K562 (cell line): ENCODE measurements around the gene CLDN5. TPM values are rescaled to one million over a fixed set of nuclear protein-coding genes. Genes with fewer than 3 reads are reported as not detected.

ENCODE experiments used
- CUX1 ChIP-seq: fragments of 200-800 bp; sonication (Bioruptor generic); IDR thresholded peaks from 2 replicates; pipeline ENCODE4 v1.6.1; 2016; ENCODE audit warnings: missing genetic modification characterization, missing compliant biosample characterization
- ILK ChIP-seq: fragments of 450-650 bp; IDR thresholded peaks from 2 replicates; pipeline ENCODE4 v1.6.1; 2016; ENCODE audit warnings: missing genetic modification characterization, low read depth, mild to moderate bottlenecking, missing compliant biosample characterization, moderate library complexity, borderline replicate concordance
- LCOR ChIP-seq: sonication (generic); formaldehyde crosslinking; IDR thresholded peaks from 2 replicates; pipeline ENCODE4 v1.8.0; 2022; ENCODE audit warnings: mild to moderate bottlenecking, missing genetic modification reagents
- PHF20 ChIP-seq: fragments of 450-650 bp; IDR thresholded peaks from 2 replicates; pipeline ENCODE4 v1.6.1; 2018; ENCODE audit not compliant: partially characterized antibody
- POU5F1 ChIP-seq: fragments of 150-350 bp; IDR thresholded peaks from 2 replicates; pipeline ENCODE4 v1.6.1; 2014; ENCODE audit warnings: borderline replicate concordance, low read length, low read depth, mild to moderate bottlenecking; ENCODE audit not compliant: partially characterized antibody
- ZNF277 ChIP-seq: fragments of 250-450 bp; sonication (Bioruptor Pico); IDR thresholded peaks from 2 replicates; pipeline ENCODE4 v1.8.0; 2022; ENCODE audit warnings: inconsistent platforms, mild to moderate bottlenecking, moderate library complexity, borderline replicate concordance
- ZNF282 ChIP-seq: sonication (generic); formaldehyde crosslinking; IDR thresholded peaks from 2 replicates; pipeline ENCODE4 v1.8.1; 2023; ENCODE audit warnings: missing genetic modification reagents
- ZNF586 ChIP-seq: fragments of 450-650 bp; formaldehyde crosslinking; conservative IDR thresholded peaks from 2 replicates; pipeline ENCODE4 v1.4.0; 2020; ENCODE audit warnings: mild to moderate bottlenecking, moderate library complexity
- ZNF76 ChIP-seq: fragments of 250-450 bp; sonication (Bioruptor Pico); IDR thresholded peaks from 2 replicates; pipeline ENCODE4 v1.4.0; 2020; ENCODE audit warnings: mild to moderate bottlenecking, moderate library complexity, borderline replicate concordance
- polyA plus RNA-seq, 8 experiments: library from polyadenylated mRNA; depleted of rRNA in 4 of 8; stranded (reverse) in 5 of 8; unstranded in 3 of 8; fragments of >200 nt; fragmentation: Nextera tagmentation in 2 of 8; fragmentation: Illumina TruSeq in 1 of 8; extraction: Ambion mirVana in 2 of 8; extraction: Trizol in 1 of 8; gene quantifications; 2 replicates each; pipeline versions ENCODE4 v1.2.1 to v1.2.3, GENCODE V29; 2011 to 2014; ENCODE audit warnings: inconsistent platforms in 1 of 8, missing spikeins in 1 of 8
- total RNA-seq, 7 experiments: library from RNA; depleted of rRNA in 6 of 7; stranded (reverse); fragments of >200 nt in 6 of 7; fragmentation: Illumina TruSeq in 2 of 7; extraction: Trizol in 2 of 7; gene quantifications; 2 replicates each; pipeline versions ENCODE4 v1.2.1 to v1.2.3, GENCODE V29; 2011 to 2021; ENCODE audit warnings: low replicate concordance in 1 of 7
- TF ChIP-seq, protein P1 (sequence below): sonication (generic); formaldehyde crosslinking; IDR thresholded peaks from 2 replicates; pipeline ENCODE4 v1.8.1; 2022; ENCODE audit warnings: missing genetic modification reagents
- TF ChIP-seq, protein P2 (sequence below): fragments of 450-650 bp; IDR thresholded peaks from 2 replicates; pipeline ENCODE4 v1.7.0; 2016; ENCODE audit warnings: borderline replicate concordance

CLDN5 gene
- total and polyA plus RNA-seq, 9 of the 15 experiments (the other 6 are each of a cell fraction or from before 2014, with no cell fraction given): 0.20 TPM; not detected in 8

DNA sequence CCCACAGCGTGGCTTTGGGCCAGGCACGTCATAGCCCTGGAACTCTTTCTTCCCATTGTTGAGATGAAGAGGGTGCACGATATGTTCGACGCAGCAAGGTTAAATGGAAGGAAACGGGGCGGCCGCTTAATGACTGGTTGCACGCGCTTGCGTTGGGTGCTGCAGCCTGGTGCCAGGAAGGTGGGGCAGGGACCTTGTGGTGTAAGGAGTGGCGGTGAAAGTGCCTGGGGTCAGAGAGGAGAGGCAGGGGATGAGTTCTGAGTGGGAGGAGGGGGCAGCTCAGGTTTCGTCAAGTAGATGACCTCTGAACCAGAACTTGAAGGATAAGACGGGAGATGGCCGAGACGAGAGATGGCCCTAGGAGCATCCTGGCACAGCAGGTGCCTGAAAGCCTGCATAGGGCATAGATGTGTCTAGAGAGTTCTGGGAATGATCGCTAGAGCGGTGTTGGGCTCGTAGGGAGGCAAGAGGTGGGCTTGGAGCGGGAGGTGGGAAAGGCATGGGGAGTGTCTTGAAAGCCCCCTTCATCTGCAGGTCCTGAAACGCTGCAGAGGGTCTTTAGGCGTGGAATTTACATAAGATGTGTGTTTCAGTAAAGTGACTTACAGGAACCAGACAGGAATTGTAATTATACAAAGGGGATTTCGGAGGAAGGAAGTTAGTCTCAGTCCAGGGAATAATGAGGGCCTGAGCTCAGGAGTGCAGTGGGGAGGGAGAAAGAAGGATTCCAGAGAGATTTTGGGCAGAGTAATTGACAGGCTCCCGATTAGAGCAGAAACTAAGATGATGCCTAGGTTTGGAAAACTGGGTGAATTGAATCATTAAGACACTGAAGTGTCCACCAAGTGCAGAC is 43.2 kb upstream of the CLDN5 start (continued):
- TF ChIP-seq ZNF586 (CRISPR knock-in tag) (no peak), LCOR (CRISPR knock-in tag) (no peak), ZNF282 (CRISPR knock-in tag) (no peak), CUX1 (CRISPR knock-in tag) (no peak), PHF20 (no peak), ILK (tag) (no peak), ZNF277 (CRISPR knock-in tag) (peak; percentile 22; the same call in 1 of the 2 replicates), ZNF76 (no peak), POU5F1 (no peak)
- TF ChIP-seq, protein P1, sequence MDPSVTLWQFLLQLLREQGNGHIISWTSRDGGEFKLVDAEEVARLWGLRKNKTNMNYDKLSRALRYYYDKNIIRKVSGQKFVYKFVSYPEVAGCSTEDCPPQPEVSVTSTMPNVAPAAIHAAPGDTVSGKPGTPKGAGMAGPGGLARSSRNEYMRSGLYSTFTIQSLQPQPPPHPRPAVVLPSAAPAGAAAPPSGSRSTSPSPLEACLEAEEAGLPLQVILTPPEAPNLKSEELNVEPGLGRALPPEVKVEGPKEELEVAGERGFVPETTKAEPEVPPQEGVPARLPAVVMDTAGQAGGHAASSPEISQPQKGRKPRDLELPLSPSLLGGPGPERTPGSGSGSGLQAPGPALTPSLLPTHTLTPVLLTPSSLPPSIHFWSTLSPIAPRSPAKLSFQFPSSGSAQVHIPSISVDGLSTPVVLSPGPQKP (CRISPR knock-in tag): no peak
- TF ChIP-seq, protein P2, sequence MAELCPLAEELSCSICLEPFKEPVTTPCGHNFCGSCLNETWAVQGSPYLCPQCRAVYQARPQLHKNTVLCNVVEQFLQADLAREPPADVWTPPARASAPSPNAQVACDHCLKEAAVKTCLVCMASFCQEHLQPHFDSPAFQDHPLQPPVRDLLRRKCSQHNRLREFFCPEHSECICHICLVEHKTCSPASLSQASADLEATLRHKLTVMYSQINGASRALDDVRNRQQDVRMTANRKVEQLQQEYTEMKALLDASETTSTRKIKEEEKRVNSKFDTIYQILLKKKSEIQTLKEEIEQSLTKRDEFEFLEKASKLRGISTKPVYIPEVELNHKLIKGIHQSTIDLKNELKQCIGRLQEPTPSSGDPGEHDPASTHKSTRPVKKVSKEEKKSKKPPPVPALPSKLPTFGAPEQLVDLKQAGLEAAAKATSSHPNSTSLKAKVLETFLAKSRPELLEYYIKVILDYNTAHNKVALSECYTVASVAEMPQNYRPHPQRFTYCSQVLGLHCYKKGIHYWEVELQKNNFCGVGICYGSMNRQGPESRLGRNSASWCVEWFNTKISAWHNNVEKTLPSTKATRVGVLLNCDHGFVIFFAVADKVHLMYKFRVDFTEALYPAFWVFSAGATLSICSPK: no peak
